B cell (primary cell): ENCODE measurements around the gene ESR1.

Experiments used
- EZH2 ChIP-seq: IDR thresholded peaks from 2 replicates; pipeline ENCODE4 v1.6.1; 2012; ENCODE audit warnings: borderline replicate concordance, low read depth, mild to moderate bottlenecking, moderate library complexity, low read length; ENCODE audit not compliant: insufficient read depth, poor library complexity, severe bottlenecking
- TF ChIP-seq, protein P1 (sequence below): fragments of 200-600 bp; IDR thresholded peaks from one replicate; pipeline ENCODE4 v1.8.0; 2022; ENCODE audit warnings: antibody characterized with exemption, mild to moderate bottlenecking

GRCh38 chr6:151782560-151782959, 24.9 kb upstream of the ESR1 start:
- TF ChIP-seq, protein P1, sequence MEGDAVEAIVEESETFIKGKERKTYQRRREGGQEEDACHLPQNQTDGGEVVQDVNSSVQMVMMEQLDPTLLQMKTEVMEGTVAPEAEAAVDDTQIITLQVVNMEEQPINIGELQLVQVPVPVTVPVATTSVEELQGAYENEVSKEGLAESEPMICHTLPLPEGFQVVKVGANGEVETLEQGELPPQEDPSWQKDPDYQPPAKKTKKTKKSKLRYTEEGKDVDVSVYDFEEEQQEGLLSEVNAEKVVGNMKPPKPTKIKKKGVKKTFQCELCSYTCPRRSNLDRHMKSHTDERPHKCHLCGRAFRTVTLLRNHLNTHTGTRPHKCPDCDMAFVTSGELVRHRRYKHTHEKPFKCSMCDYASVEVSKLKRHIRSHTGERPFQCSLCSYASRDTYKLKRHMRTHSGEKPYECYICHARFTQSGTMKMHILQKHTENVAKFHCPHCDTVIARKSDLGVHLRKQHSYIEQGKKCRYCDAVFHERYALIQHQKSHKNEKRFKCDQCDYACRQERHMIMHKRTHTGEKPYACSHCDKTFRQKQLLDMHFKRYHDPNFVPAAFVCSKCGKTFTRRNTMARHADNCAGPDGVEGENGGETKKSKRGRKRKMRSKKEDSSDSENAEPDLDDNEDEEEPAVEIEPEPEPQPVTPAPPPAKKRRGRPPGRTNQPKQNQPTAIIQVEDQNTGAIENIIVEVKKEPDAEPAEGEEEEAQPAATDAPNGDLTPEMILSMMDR: no peak
- no peak for TF ChIP-seq EZH2
